ENCODE data around the gene RAB7A. TPM values are rescaled to one million over a fixed set of nuclear protein-coding genes. Genes with fewer than 3 reads are reported as not detected.

The RAB7A gene
- total RNA-seq, 3 donors from 2014 or later (not counting 1 experiment from before 2014, with no cell fraction given): 218 to 233 (median 224) TPM

- ATAC-seq: peak in 1 of 3 donors; percentile 24
- Mint-ChIP-seq H3K27ac (no peak overlapping the region), H3K4me3 (no peak overlapping the region)
These were observed 17.0 kb downstream of the RAB7A start for GRCh38 chr3:128742821-128743594.

GRCh38 chr3:128745742-128746141 lies 19.8 kb downstream of the RAB7A start:
- Mint-ChIP-seq H3K27me3 (ENCODE audit: low read depth in 2 of 2) (no peaks in the 10 kb centered on the region), H3K9me3 (no peaks in the 10 kb centered on the region), H3K36me3 (no peaks in the 10 kb centered on the region), H3K4me1 (peaks cover 43 to 49% of the 10 kb centered on the region in 2 donors), H3K4me3 (no peak overlapping the region), H3K27ac (peak overlapping the region in 1 of 2 donors; percentile 40)
- H3K27me3 ChIP-seq (ENCODE audit: control insufficient read depth, insufficient read depth, low read length): no peaks in the 10 kb centered on the region
- WGBS (ENCODE audit: insufficient coverage): 98% methylated on average over 3 of the region's 3 CpGs
- peaks cover 13% of the 10 kb centered on the region for H3K4me1 ChIP-seq (ENCODE audit: control insufficient read depth, insufficient read depth, low read length)
- H3K4me3 ChIP-seq (ENCODE audit: low read length): no peak overlapping the region
- no peaks in the 10 kb centered on the region for H3K9me3 ChIP-seq (ENCODE audit: control insufficient read depth, insufficient read depth, low read length)
- no peak overlapping the region for H3K27ac ChIP-seq (ENCODE audit: low read length)
- DNase-seq (no peak), ATAC-seq (peak in 2 of 3 donors; percentile 6 to 17)
- peaks cover 13% of the 10 kb centered on the region for H3K36me3 ChIP-seq (ENCODE audit: control insufficient read depth, insufficient read depth, low read length)
- TF ChIP-seq CTCF (IDR thresholded peaks at IDR 0.05): no peak
- intact Hi-C loops (cut with micrococcal nuclease): no loop called here

More at GRCh38 chr3:128742821-128743594, 17.0 kb downstream of the RAB7A start:
- no peaks in the 10 kb centered on the region for H3K27me3 Mint-ChIP-seq (ENCODE audit: low read depth in 2 of 2)
- no peak overlapping the region for H3K4me3 ChIP-seq (ENCODE audit: low read length)
- TF ChIP-seq CTCF (IDR thresholded peaks at IDR 0.05): no peak
- no peaks in the 10 kb centered on the region for H3K36me3 Mint-ChIP-seq
- intact Hi-C loops (cut with micrococcal nuclease): no loop called here
- no peak for DNase-seq
- H3K9me3 ChIP-seq (ENCODE audit: control insufficient read depth, insufficient read depth, low read length): no peaks in the 10 kb centered on the region
- WGBS (ENCODE audit: insufficient coverage): 99% methylated on average over 38 of the region's 38 CpGs
- peaks cover 13% of the 10 kb centered on the region for H3K36me3 ChIP-seq (ENCODE audit: control insufficient read depth, insufficient read depth, low read length)
- no peak overlapping the region for H3K27ac ChIP-seq (ENCODE audit: low read length)
- peaks cover 33 to 38% of the 10 kb centered on the region in 2 donors for H3K4me1 Mint-ChIP-seq
- no peaks in the 10 kb centered on the region for H3K27me3 ChIP-seq (ENCODE audit: control insufficient read depth, insufficient read depth, low read length)
- no peaks in the 10 kb centered on the region for H3K9me3 Mint-ChIP-seq
- peaks cover 8% of the 10 kb centered on the region for H3K4me1 ChIP-seq (ENCODE audit: control insufficient read depth, insufficient read depth, low read length)

GRCh38 chr3:128746881-128747280 lies 20.9 kb downstream of the RAB7A start:
- Histone ChIP-seq H3K4me3 (ENCODE audit: low read length) (no peak overlapping the region), H3K9me3 (ENCODE audit: control insufficient read depth, insufficient read depth, low read length) (no peaks in the 10 kb centered on the region), H3K27me3 (ENCODE audit: control insufficient read depth, insufficient read depth, low read length) (no peaks in the 10 kb centered on the region), H3K4me1 (ENCODE audit: control insufficient read depth, insufficient read depth, low read length) (peaks cover 18% of the 10 kb centered on the region), H3K27ac (ENCODE audit: low read length) (no peak overlapping the region), H3K36me3 (ENCODE audit: control insufficient read depth, insufficient read depth, low read length) (peaks cover 9% of the 10 kb centered on the region)
- Mint-ChIP-seq H3K27me3 (ENCODE audit: low read depth in 2 of 2) (no peaks in the 10 kb centered on the region), H3K36me3 (no peaks in the 10 kb centered on the region), H3K4me1 (peaks cover 43 to 50% of the 10 kb centered on the region in 2 donors), H3K27ac (no peak overlapping the region), H3K4me3 (no peak overlapping the region), H3K9me3 (no peaks in the 10 kb centered on the region)
- WGBS (ENCODE audit: insufficient coverage): no CpG with 5 or more reads among the region's 2 CpGs
- intact Hi-C loops (cut with micrococcal nuclease): no loop called here
- no peak for ATAC-seq
- no peak for TF ChIP-seq CTCF (IDR thresholded peaks at IDR 0.05)
- DNase-seq: no peak
